HEK293 (cell line): ENCODE measurements around the gene SAFB.

Source experiments
- CTCF ChIA-PET: fragments of 350-600 bp; formaldehyde crosslinking; extraction: SDS; loops from one replicate; lab custom pipeline; 2021; ENCODE audit warnings: antibody characterized with exemption; lab: Yijun Ruan, JAX
- POLR2A ChIA-PET: fragments of 300-600 bp; formaldehyde crosslinking; extraction: SDS; loops from one replicate; lab custom pipeline; 2020; ENCODE audit warnings: antibody characterized with exemption, inconsistent platforms; lab: Yijun Ruan, JAX
- H3K27ac ChIP-seq: fragments of 200-500 bp; sonication (Bioruptor generic); 2 replicates; pipeline ENCODE4 v1.5.1; 2014; ENCODE audit warnings: low read depth, low read length, control low read depth, inconsistent platforms; ENCODE audit errors: extremely low read depth
- H3K36me3 ChIP-seq, 2 experiments: fragments of 200-500 bp in 1 of 2; sonication (Bioruptor generic) in 1 of 2; 1 replicate in 1 of 2; 2 replicates in 1 of 2; pipeline ENCODE4 v1.5.1; 2014 to 2017; ENCODE audit warnings: inconsistent platforms in 2 of 2, low read length in 2 of 2; ENCODE audit not compliant: control insufficient read depth in 2 of 2, insufficient read depth in 1 of 2
- H3K4me1 ChIP-seq: fragments of 200-500 bp; sonication (Bioruptor generic); 2 replicates; pipeline ENCODE4 v1.5.1; 2014; ENCODE audit warnings: mild to moderate bottlenecking, low read length, inconsistent platforms; ENCODE audit not compliant: control insufficient read depth, insufficient read depth
- H3K4me3 ChIP-seq: 2 replicates; pipeline ENCODE4 v1.5.1; 2011; ENCODE audit warnings: low read depth, mild to moderate bottlenecking, control low read depth, low read length, moderate library complexity
- H3K9me3 ChIP-seq: fragments of 200-500 bp; sonication (Bioruptor generic); 2 replicates; pipeline ENCODE4 v1.5.1; 2014; ENCODE audit warnings: low read depth, low read length, inconsistent platforms; ENCODE audit not compliant: control insufficient read depth, insufficient read depth
- EGR2 ChIP-seq: fragments of 450-650 bp; formaldehyde crosslinking; IDR thresholded peaks from 2 replicates; pipeline ENCODE4 v1.5.1; 2016; ENCODE audit warnings: low read depth, missing biosample characterization, missing genetic modification characterization
- GLI4 ChIP-seq: fragments of 450-650 bp; formaldehyde crosslinking; IDR thresholded peaks from 2 replicates; pipeline ENCODE4 v1.5.1; 2016; ENCODE audit warnings: missing biosample characterization, missing genetic modification characterization
- HOXD13 ChIP-seq: sonication (generic); formaldehyde crosslinking; IDR thresholded peaks from 2 replicates; pipeline ENCODE4 v1.8.0; 2022; ENCODE audit warnings: missing genetic modification reagents, borderline replicate concordance
- KLF1 ChIP-seq: fragments of 450-650 bp; formaldehyde crosslinking; IDR thresholded peaks from 2 replicates; pipeline ENCODE4 v1.5.1; 2016; ENCODE audit warnings: missing biosample characterization, missing genetic modification characterization
- KLF16 ChIP-seq: fragments of 450-650 bp; formaldehyde crosslinking; IDR thresholded peaks from 2 replicates; pipeline ENCODE4 v1.5.1; 2017; ENCODE audit warnings: missing biosample characterization, missing genetic modification characterization
- SETDB1 ChIP-seq: IDR thresholded peaks from one replicate; pipeline ENCODE4 v1.6.1; 2017; ENCODE audit warnings: mild to moderate bottlenecking, low read length, moderate library complexity, mixed read lengths; ENCODE audit not compliant: insufficient read length
- YY2 ChIP-seq: fragments of 450-650 bp; formaldehyde crosslinking; IDR thresholded peaks from 2 replicates; pipeline ENCODE4 v1.5.1; 2016; ENCODE audit warnings: missing biosample characterization, missing genetic modification characterization
- ZBTB17 ChIP-seq: fragments of 450-650 bp; formaldehyde crosslinking; IDR thresholded peaks from 2 replicates; pipeline ENCODE4 v1.5.1; 2016; ENCODE audit warnings: missing biosample characterization, missing genetic modification characterization
- ZFP69B ChIP-seq: fragments of 450-650 bp; formaldehyde crosslinking; IDR thresholded peaks from 2 replicates; pipeline ENCODE4 v1.5.1; 2016; ENCODE audit warnings: missing biosample characterization, missing genetic modification characterization
- ZNF169 ChIP-seq: fragments of 450-650 bp; formaldehyde crosslinking; IDR thresholded peaks from 2 replicates; pipeline ENCODE4 v1.5.1; 2016; ENCODE audit warnings: missing biosample characterization, missing genetic modification characterization
- ZNF2 ChIP-seq: fragments of 450-650 bp; formaldehyde crosslinking; IDR thresholded peaks from 2 replicates; pipeline ENCODE4 v1.5.1; 2016; ENCODE audit warnings: missing biosample characterization, missing genetic modification characterization
- ZNF211 ChIP-seq: fragments of 450-650 bp; formaldehyde crosslinking; IDR thresholded peaks from 2 replicates; pipeline ENCODE4 v1.5.1; 2016; ENCODE audit warnings: low read depth, missing biosample characterization, missing genetic modification characterization
- ZNF558 ChIP-seq: fragments of 450-650 bp; formaldehyde crosslinking; IDR thresholded peaks from 2 replicates; pipeline ENCODE4 v1.5.1; 2016; ENCODE audit warnings: missing biosample characterization, missing genetic modification characterization
- ZNF837 ChIP-seq: fragments of 450-650 bp; formaldehyde crosslinking; IDR thresholded peaks from 2 replicates; pipeline ENCODE4 v1.5.1; 2016; ENCODE audit warnings: missing biosample characterization, missing genetic modification characterization
- ZXDB ChIP-seq: fragments of 450-650 bp; formaldehyde crosslinking; IDR thresholded peaks from 2 replicates; pipeline ENCODE4 v1.5.1; 2016; ENCODE audit warnings: missing biosample characterization, missing genetic modification characterization
- TF ChIP-seq, protein P1 (sequence below): fragments of 450-650 bp; formaldehyde crosslinking; IDR thresholded peaks from 2 replicates; pipeline ENCODE4 v1.5.1; 2016; ENCODE audit warnings: missing biosample characterization, missing genetic modification characterization
- TF ChIP-seq, protein P2 (sequence below): fragments of 450-650 bp; formaldehyde crosslinking; IDR thresholded peaks from 2 replicates; pipeline ENCODE4 v1.5.1; 2016; ENCODE audit warnings: missing biosample characterization, missing genetic modification characterization, borderline replicate concordance
- TF ChIP-seq, protein P3 (sequence below): fragments of 450-650 bp; formaldehyde crosslinking; IDR thresholded peaks from 2 replicates; pipeline ENCODE4 v1.5.1; 2016; ENCODE audit warnings: missing biosample characterization, missing genetic modification characterization

Gene SAFB

DNA sequence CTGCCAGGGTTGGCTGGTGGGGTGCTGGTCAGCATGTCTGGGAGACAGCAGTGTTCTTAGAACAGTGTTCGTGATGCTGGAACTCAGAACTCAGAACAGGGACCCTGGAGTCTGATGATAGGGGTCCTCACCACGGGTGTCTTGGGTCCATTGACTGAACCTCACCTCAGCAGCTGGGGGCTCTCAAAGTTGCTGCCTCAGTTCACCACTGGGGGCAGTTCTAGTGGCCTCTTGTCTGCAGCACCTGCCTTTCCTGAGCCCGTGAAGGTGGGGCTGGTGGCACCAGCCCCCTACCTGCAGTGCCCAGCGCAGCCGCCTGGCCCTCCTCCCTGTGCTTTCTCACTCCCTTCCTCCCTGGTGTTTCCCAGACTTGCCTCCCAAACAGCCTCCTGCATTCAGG, 28.5 kb downstream of the SAFB start:
- Histone ChIP-seq H3K36me3 (peaks cover 62 to 93% of the 10 kb centered on the region in 2 experiments), H3K27ac (no peak overlapping the region), H3K4me1 (no peaks in the 10 kb centered on the region), H3K9me3 (no peaks in the 10 kb centered on the region), H3K4me3 (no peak overlapping the region)
- TF ChIP-seq ZNF169 (tag by site-specific recombination) (no peak), ZXDB (tag by site-specific recombination) (no peak), GLI4 (no peak), ZNF2 (no peak), KLF16 (tag by site-specific recombination) (no peak), ZNF837 (tag by site-specific recombination) (no peak), ZBTB17 (tag by site-specific recombination) (no peak)
- TF ChIP-seq, protein P1, sequence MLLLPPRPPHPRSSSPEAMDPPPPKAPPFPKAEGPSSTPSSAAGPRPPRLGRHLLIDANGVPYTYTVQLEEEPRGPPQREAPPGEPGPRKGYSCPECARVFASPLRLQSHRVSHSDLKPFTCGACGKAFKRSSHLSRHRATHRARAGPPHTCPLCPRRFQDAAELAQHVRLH (tag by site-specific recombination), result no peak
- ChIA-PET POLR2A (no interaction called here), CTCF (interaction anchor here (0.7 kb wide), 1 partner anchor 52 kb away, joined by 3 read pairs; no protein-coding TSS in a partner anchor)

DNA sequence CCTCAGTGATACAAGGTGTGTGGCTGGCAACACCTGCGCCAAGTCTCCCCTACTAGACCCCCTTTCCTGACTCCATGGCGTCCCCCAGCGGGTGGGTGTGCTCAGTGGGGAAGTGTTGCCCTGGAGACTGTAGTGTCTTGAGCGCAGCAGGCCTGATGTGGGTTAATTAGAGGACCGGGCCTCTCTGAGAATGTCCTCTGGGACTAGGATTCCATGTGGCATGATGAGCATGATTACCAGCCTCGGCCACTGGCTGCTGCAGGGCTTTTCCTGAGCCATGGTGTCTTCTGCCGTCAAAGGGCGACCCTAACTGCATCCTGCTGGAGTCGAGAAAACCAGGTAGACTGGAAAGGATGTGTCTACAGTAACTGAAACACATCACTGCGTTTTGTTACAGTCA, 29.4 kb downstream of the SAFB start:
- CTCF ChIA-PET, result no interaction called here
- H3K4me3 ChIP-seq, result no peak overlapping the region
- H3K4me1 ChIP-seq, result no peaks in the 10 kb centered on the region
- POLR2A ChIA-PET, result no interaction called here
- TF ChIP-seq HOXD13 (no peak), EGR2 (tag by site-specific recombination) (no peak), YY2 (no peak), ZFP69B (no peak), KLF1 (tag by site-specific recombination) (no peak), SETDB1 (no peak), ZNF558 (tag by site-specific recombination) (no peak), ZNF211 (no peak)
- TF ChIP-seq, protein P2, sequence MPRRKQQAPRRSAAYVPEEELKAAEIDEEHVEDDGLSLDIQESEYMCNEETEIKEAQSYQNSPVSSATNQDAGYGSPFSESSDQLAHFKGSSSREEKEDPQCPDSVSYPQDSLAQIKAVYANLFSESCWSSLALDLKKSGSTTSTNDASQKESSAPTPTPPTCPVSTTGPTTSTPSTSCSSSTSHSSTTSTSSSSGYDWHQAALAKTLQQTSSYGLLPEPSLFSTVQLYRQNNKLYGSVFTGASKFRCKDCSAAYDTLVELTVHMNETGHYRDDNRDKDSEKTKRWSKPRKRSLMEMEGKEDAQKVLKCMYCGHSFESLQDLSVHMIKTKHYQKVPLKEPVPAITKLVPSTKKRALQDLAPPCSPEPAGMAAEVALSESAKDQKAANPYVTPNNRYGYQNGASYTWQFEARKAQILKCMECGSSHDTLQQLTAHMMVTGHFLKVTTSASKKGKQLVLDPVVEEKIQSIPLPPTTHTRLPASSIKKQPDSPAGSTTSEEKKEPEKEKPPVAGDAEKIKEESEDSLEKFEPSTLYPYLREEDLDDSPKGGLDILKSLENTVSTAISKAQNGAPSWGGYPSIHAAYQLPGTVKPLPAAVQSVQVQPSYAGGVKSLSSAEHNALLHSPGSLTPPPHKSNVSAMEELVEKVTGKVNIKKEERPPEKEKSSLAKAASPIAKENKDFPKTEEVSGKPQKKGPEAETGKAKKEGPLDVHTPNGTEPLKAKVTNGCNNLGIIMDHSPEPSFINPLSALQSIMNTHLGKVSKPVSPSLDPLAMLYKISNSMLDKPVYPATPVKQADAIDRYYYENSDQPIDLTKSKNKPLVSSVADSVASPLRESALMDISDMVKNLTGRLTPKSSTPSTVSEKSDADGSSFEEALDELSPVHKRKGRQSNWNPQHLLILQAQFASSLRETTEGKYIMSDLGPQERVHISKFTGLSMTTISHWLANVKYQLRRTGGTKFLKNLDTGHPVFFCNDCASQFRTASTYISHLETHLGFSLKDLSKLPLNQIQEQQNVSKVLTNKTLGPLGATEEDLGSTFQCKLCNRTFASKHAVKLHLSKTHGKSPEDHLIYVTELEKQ (tag by site-specific recombination), result no peak
- TF ChIP-seq, protein P1 (tag by site-specific recombination), result no peak
- TF ChIP-seq, protein P3, sequence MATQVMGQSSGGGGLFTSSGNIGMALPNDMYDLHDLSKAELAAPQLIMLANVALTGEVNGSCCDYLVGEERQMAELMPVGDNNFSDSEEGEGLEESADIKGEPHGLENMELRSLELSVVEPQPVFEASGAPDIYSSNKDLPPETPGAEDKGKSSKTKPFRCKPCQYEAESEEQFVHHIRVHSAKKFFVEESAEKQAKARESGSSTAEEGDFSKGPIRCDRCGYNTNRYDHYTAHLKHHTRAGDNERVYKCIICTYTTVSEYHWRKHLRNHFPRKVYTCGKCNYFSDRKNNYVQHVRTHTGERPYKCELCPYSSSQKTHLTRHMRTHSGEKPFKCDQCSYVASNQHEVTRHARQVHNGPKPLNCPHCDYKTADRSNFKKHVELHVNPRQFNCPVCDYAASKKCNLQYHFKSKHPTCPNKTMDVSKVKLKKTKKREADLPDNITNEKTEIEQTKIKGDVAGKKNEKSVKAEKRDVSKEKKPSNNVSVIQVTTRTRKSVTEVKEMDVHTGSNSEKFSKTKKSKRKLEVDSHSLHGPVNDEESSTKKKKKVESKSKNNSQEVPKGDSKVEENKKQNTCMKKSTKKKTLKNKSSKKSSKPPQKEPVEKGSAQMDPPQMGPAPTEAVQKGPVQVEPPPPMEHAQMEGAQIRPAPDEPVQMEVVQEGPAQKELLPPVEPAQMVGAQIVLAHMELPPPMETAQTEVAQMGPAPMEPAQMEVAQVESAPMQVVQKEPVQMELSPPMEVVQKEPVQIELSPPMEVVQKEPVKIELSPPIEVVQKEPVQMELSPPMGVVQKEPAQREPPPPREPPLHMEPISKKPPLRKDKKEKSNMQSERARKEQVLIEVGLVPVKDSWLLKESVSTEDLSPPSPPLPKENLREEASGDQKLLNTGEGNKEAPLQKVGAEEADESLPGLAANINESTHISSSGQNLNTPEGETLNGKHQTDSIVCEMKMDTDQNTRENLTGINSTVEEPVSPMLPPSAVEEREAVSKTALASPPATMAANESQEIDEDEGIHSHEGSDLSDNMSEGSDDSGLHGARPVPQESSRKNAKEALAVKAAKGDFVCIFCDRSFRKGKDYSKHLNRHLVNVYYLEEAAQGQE (tag by site-specific recombination), result no peak
- peaks cover 69 to 91% of the 10 kb centered on the region in 2 experiments for H3K36me3 ChIP-seq
- no peaks in the 10 kb centered on the region for H3K9me3 ChIP-seq
- no peak overlapping the region for H3K27ac ChIP-seq
